Sigmoid colon (tissue), 7 donors: Measurements from ENCODE around the gene CACNA1C. TPM values are rescaled to one million over a fixed set of nuclear protein-coding genes. Genes with fewer than 3 reads are reported as not detected.

Experiments
- DNase-seq: peaks from one replicate; pipeline ENCODE4 v3.0.0-alpha.2; 2019
- H3K27ac ChIP-seq, 4 donors: fragments of 200-600 bp; sonication (generic); one replicate each; pipeline ENCODE4 v1.5.1; 2016 to 2019; ENCODE audit warnings: mild to moderate bottlenecking in 1 of 4
- H3K27me3 ChIP-seq, 3 donors: fragments of 200-600 bp; sonication (generic); one replicate each; pipeline ENCODE4 v1.5.1; 2019; ENCODE audit warnings: mild to moderate bottlenecking in 1 of 3
- H3K36me3 ChIP-seq, 4 donors: fragments of 200-600 bp; sonication (generic); one replicate each; pipeline ENCODE4 v1.5.1; 2016 to 2019
- H3K4me1 ChIP-seq, 4 donors: fragments of 200-600 bp; sonication (generic); one replicate each; pipeline ENCODE4 v1.5.1; 2017 to 2019
- H3K4me3 ChIP-seq, 4 donors: fragments of 200-600 bp; sonication (generic); one replicate each; pipeline ENCODE4 v1.5.1; 2017 to 2019; ENCODE audit warnings: mild to moderate bottlenecking in 2 of 4, moderate library complexity in 1 of 4
- H3K9me3 ChIP-seq, 4 donors: fragments of 200-600 bp in 3 of 4; sonication (generic) in 3 of 4; one replicate each; pipeline versions ENCODE4 v1.5.1 to v1.6.1; 2013 to 2019
- CTCF ChIP-seq, 4 experiments: fragments of 450-650 bp in 3 of 4; fragments of 200-600 bp in 1 of 4; IDR thresholded peaks; one replicate each; pipeline ENCODE4 v1.5.1; 2016 to 2019; ENCODE audit warnings: antibody characterized with exemption in 4 of 4, mild to moderate bottlenecking in 3 of 4, moderate library complexity in 2 of 4
- EP300 ChIP-seq, 4 donors: sonication (generic); formaldehyde crosslinking; IDR thresholded peaks; one replicate each; pipeline ENCODE4 v1.6.1; 2017; ENCODE audit warnings: antibody characterized with exemption in 4 of 4
- POLR2A ChIP-seq, 2 donors: fragments of 450-650 bp; IDR thresholded peaks; one replicate each; pipeline ENCODE4 v1.6.1; 2016; ENCODE audit warnings: antibody characterized with exemption in 2 of 2, mild to moderate bottlenecking in 2 of 2, moderate library complexity in 2 of 2
- POLR2AphosphoS5 ChIP-seq, 4 donors: sonication (generic); formaldehyde crosslinking; IDR thresholded peaks; one replicate each; pipeline ENCODE4 v1.6.1; 2017; ENCODE audit warnings: antibody characterized with exemption in 4 of 4
- WGBS, 2 donors: extraction: QIAGEN DNeasy Blood & Tissue Kit; methylation state at CpG; one replicate each; pipeline ENCODE4 v1.1.7; 2013; 5-methylcytosine and 5-hydroxymethylcytosine counted together
- intact Hi-C: fragments of 100-400 bp; cut with DNase I; formaldehyde crosslinking; loops from one replicate; pipeline ENCODE4 v1.15.1; 2023
- polyA plus RNA-seq, 3 donors: library from polyadenylated mRNA; stranded (reverse); fragments of 200-250 nt; gene quantifications; one replicate each; pipeline ENCODE4 v1.2.3, GENCODE V29; 2013
- total RNA-seq, 4 donors: library from RNA; depleted of rRNA; stranded (reverse); fragments of >200 nt; gene quantifications; one replicate each; pipeline ENCODE4 v1.1.0, GENCODE V29; 2016
- donor health status: healthy with polysubstance abuse.
- donor health status: Bipolar disorder and iron deficiency.
- donor health status: healthy.

CACNA1C gene
- total and polyA plus RNA-seq, 7 donors = 0.46 to 213 (median 62.0) TPM

GRCh38 chr12:2118061-2118460 is 65.3 kb downstream of the CACNA1C start:
- H3K4me1 ChIP-seq = peaks cover 2 to 86% (median 73%) of the 10 kb centered on the region in 4 donors
- TF ChIP-seq POLR2AphosphoS5 (IDR thresholded peaks at IDR 0.05) = no peak
- TF ChIP-seq CTCF (IDR thresholded peaks at IDR 0.05) = no peak
- TF ChIP-seq EP300 (IDR thresholded peaks at IDR 0.05) = no peak
- no peak for TF ChIP-seq POLR2A (IDR thresholded peaks at IDR 0.05)
- intact Hi-C loops = no loop called here
- H3K4me3 ChIP-seq = no peak overlapping the region
- peak; percentile 64 for DNase-seq
- no peaks in the 10 kb centered on the region for H3K27me3 ChIP-seq
- 82 to 88% methylated on average over 5 of the region's 5 CpGs for WGBS, 2 donors
- H3K36me3 ChIP-seq = peaks cover 0 to 34% (median 3%) of the 10 kb centered on the region in 4 donors
- no peaks in the 10 kb centered on the region for H3K9me3 ChIP-seq
- H3K27ac ChIP-seq = peak overlapping the region; percentile 76 to 84 (median 81)

- Histone ChIP-seq H3K27ac (peak overlapping the region; percentile 76 to 84 (median 81)), H3K4me1 (peaks cover 2 to 80% (median 69%) of the 10 kb centered on the region in 4 donors), H3K4me3 (no peak overlapping the region), H3K9me3 (no peaks in the 10 kb centered on the region), H3K36me3 (peaks cover 0 to 34% (median 3%) of the 10 kb centered on the region in 4 donors), H3K27me3 (no peaks in the 10 kb centered on the region)
- 86 to 87% methylated on average over 12 of the region's 12 CpGs for WGBS, 2 donors
- DNase-seq = peak; percentile 54
- intact Hi-C loops = no loop called here
- TF ChIP-seq POLR2A (IDR thresholded peaks at IDR 0.05) (no peak), EP300 (IDR thresholded peaks at IDR 0.05) (no peak), POLR2AphosphoS5 (IDR thresholded peaks at IDR 0.05) (no peak), CTCF (IDR thresholded peaks at IDR 0.05) (no peak)
Measured at GRCh38 chr12:2118481-2119255, 65.9 kb downstream of the CACNA1C start.

GRCh38 chr12:2119266-2119665 is 66.5 kb downstream of the CACNA1C start:
- peaks cover 2 to 74% (median 68%) of the 10 kb centered on the region in 4 donors for H3K4me1 ChIP-seq
- WGBS, 2 donors = 89 to 90% methylated on average over 7 of the region's 7 CpGs
- TF ChIP-seq POLR2AphosphoS5 (IDR thresholded peaks at IDR 0.05) = no peak
- no peak for TF ChIP-seq CTCF (IDR thresholded peaks at IDR 0.05)
- TF ChIP-seq POLR2A (IDR thresholded peaks at IDR 0.05) = no peak
- no peak for TF ChIP-seq EP300 (IDR thresholded peaks at IDR 0.05)

GRCh38 chr12:2120982-2121758 is 68.4 kb downstream of the CACNA1C start:
- peak; percentile 64 for DNase-seq
- Histone ChIP-seq H3K27ac (peak overlapping the region; percentile 76 to 84 (median 81)), H3K4me1 (peaks cover 2 to 88% (median 69%) of the 10 kb centered on the region in 4 donors), H3K9me3 (no peaks in the 10 kb centered on the region), H3K27me3 (no peaks in the 10 kb centered on the region), H3K4me3 (no peak overlapping the region), H3K36me3 (peaks cover 0 to 20% (median 0%) of the 10 kb centered on the region in 4 donors)
- intact Hi-C loops = no loop called here
- TF ChIP-seq CTCF (IDR thresholded peaks at IDR 0.05) (no peak), POLR2AphosphoS5 (IDR thresholded peaks at IDR 0.05) (peak in 1 of 4 donors; percentile 32)
- WGBS, 2 donors = 91 to 93% methylated on average over 20 of the region's 20 CpGs

More at GRCh38 chr12:2119266-2119665, 66.5 kb downstream of the CACNA1C start:
- intact Hi-C loops = no loop called here
- no peak overlapping the region for H3K4me3 ChIP-seq
- DNase-seq = peak; percentile 63
- H3K36me3 ChIP-seq = peaks cover 0 to 34% (median 3%) of the 10 kb centered on the region in 4 donors
- no peaks in the 10 kb centered on the region for H3K9me3 ChIP-seq
- H3K27me3 ChIP-seq = no peaks in the 10 kb centered on the region
- peak overlapping the region; percentile 76 to 84 (median 81) for H3K27ac ChIP-seq
